GM12878 (cell line): Measurements from ENCODE around the gene ATP2A2. TPM values are rescaled to one million over a fixed set of nuclear protein-coding genes. Genes with fewer than 3 reads are reported as not detected.

Experiments
- ATAC-seq: fragments of 200-7000 bp; cut with Tn5 transposase; 3 replicates; pipeline ENCODE4 v1.9.1; 2020; ENCODE audit warnings: mild to moderate bottlenecking, moderate library complexity
- BruUV-seq: library from RNA; stranded (reverse); fragments of 400-500 nt; replicated peaks from 2 replicates; lab custom pipeline; 2021; lab: Mats Ljungman, UMichigan
- CTCF ChIA-PET: fragments of 300-600 bp; sonication (Branson Sonifier 250); formaldehyde crosslinking; extraction: SDS; loops from one replicate; lab custom pipeline; 2021; ENCODE audit warnings: inconsistent platforms; lab: Yijun Ruan, JAX
- POLR2A ChIA-PET: fragments of 350-600 bp; formaldehyde crosslinking; extraction: SDS; loops from one replicate; lab custom pipeline; 2021; ENCODE audit warnings: inconsistent platforms; lab: Charles Lee
- RAD21 ChIA-PET: fragments of 300-600 bp; sonication (Branson Sonifier 250); formaldehyde crosslinking; loops from one replicate; lab custom pipeline; 2023; ENCODE audit warnings: antibody characterized with exemption; ENCODE audit not compliant: unreplicated experiment; lab: Charles Lee
- SMC1A ChIA-PET: fragments of 300-600 bp; sonication (Branson Sonifier 250); formaldehyde crosslinking; loops from one replicate; lab custom pipeline; 2023; ENCODE audit not compliant: unreplicated experiment, uncharacterized antibody; lab: Charles Lee
- DNase-seq: peaks from one replicate; pipeline ENCODE4 v3.0.0-alpha.2; 2011; ENCODE audit warnings: low read depth, low spot score
- FAIRE-seq: peaks from 3 replicates; lab custom pipeline; 2011; peaks lifted over from hg19 to GRCh38; lab: Jason Lieb, UNC
- H2AFZ ChIP-seq: 2 replicates; pipeline ENCODE4 v1.6.0; 2011; ENCODE audit warnings: low read depth, low read length, control low read depth; ENCODE audit not compliant: control insufficient read depth
- H3K27ac ChIP-seq: 2 replicates; pipeline ENCODE4 v1.5.1; 2011; ENCODE audit warnings: control low read depth; ENCODE audit not compliant: control insufficient read depth, insufficient read depth
- H3K27me3 ChIP-seq, 2 experiments: replicated peaks in 1 of 2; 2 replicates each; pipeline versions ENCODE4 v1.6.0 to v1.6.1; 2011; ENCODE audit warnings: low read length in 1 of 2; ENCODE audit not compliant: control insufficient read depth in 2 of 2, insufficient read depth in 2 of 2
- H3K36me3 ChIP-seq, 2 experiments: 2 replicates each; pipeline ENCODE4 v1.5.1; 2011; ENCODE audit warnings: low read length in 1 of 2; ENCODE audit not compliant: control insufficient read depth in 2 of 2, insufficient read depth in 2 of 2
- H3K4me1 ChIP-seq: 2 replicates; pipeline ENCODE4 v1.6.1; 2011; ENCODE audit warnings: mild to moderate bottlenecking, low read length, moderate library complexity, mixed read lengths; ENCODE audit not compliant: control insufficient read depth, insufficient read depth
- H3K4me2 ChIP-seq: 2 replicates; pipeline ENCODE4 v1.6.0; 2011; ENCODE audit warnings: control low read depth; ENCODE audit not compliant: control insufficient read depth, insufficient read depth
- H3K4me3 ChIP-seq: fragments of 200-600 bp; sonication (generic); 2 replicates; pipeline ENCODE4 v1.5.1; 2016
- H3K79me2 ChIP-seq: 2 replicates; pipeline ENCODE4 v1.6.0; 2011; ENCODE audit warnings: low read length; ENCODE audit not compliant: control insufficient read depth, insufficient read depth
- H3K9ac ChIP-seq: 2 replicates; pipeline ENCODE4 v1.8.0; 2011; ENCODE audit warnings: low read length, control low read depth, mixed read lengths; ENCODE audit not compliant: control insufficient read depth, insufficient read depth
- H3K9me3 ChIP-seq: replicated peaks from 3 replicates; pipeline ENCODE4 v1.5.1; 2011; ENCODE audit warnings: mild to moderate bottlenecking, low read length; ENCODE audit not compliant: control insufficient read depth, insufficient read depth
- H4K20me1 ChIP-seq: 2 replicates; pipeline ENCODE4 v1.6.0; 2011; ENCODE audit not compliant: control insufficient read depth, insufficient read depth
- DPF2 ChIP-seq: fragments of 450-650 bp; IDR thresholded peaks from 2 replicates; pipeline ENCODE4 v1.6.1; 2017; ENCODE audit warnings: mild to moderate bottlenecking
- ESRRA ChIP-seq: IDR thresholded peaks from 2 replicates; pipeline ENCODE4 v1.6.1; 2012; ENCODE audit warnings: mild to moderate bottlenecking, low read length, improper control_type of control experiment
- ETV6 ChIP-seq, 2 experiments: fragments of 450-650 bp in 1 of 2; IDR thresholded peaks in 1 of 2; conservative IDR thresholded peaks in 1 of 2; 2 replicates each; pipeline ENCODE4 v1.6.1; 2014; ENCODE audit warnings: antibody characterized with exemption in 1 of 2, borderline replicate concordance in 1 of 2, low read depth in 1 of 2, mild to moderate bottlenecking in 1 of 2, moderate library complexity in 1 of 2
- FOS ChIP-seq: IDR thresholded peaks from 3 replicates; pipeline ENCODE4 v1.6.1; 2011; ENCODE audit warnings: borderline replicate concordance; ENCODE audit not compliant: insufficient read length; ENCODE audit errors: extremely low read depth
- GATAD2B ChIP-seq: fragments of 450-650 bp; conservative IDR thresholded peaks from 2 replicates; pipeline ENCODE4 v1.6.1; 2017; ENCODE audit warnings: low read depth, mild to moderate bottlenecking, moderate library complexity
- SUZ12 ChIP-seq: fragments of 200-600 bp; sonication (generic); IDR thresholded peaks from one replicate; pipeline ENCODE4 v1.6.1; 2018; ENCODE audit warnings: antibody characterized with exemption, mild to moderate bottlenecking; ENCODE audit not compliant: unreplicated experiment
- TCF12 ChIP-seq: IDR thresholded peaks from 2 replicates; pipeline ENCODE4 v1.6.1; 2011; ENCODE audit warnings: low read depth, mild to moderate bottlenecking, low read length
- USF2 ChIP-seq: IDR thresholded peaks from 2 replicates; pipeline ENCODE4 v1.6.1; 2011; ENCODE audit warnings: low read depth, low read length, improper control_type of control experiment, borderline replicate concordance
- YBX1 ChIP-seq: fragments of 450-650 bp; IDR thresholded peaks from 2 replicates; pipeline ENCODE4 v1.6.1; 2016; ENCODE audit warnings: antibody characterized with exemption
- ZBED1 ChIP-seq: IDR thresholded peaks from 2 replicates; pipeline ENCODE4 v1.6.1; 2016; ENCODE audit warnings: borderline replicate concordance
- ZSCAN29 ChIP-seq: fragments of 450-650 bp; IDR thresholded peaks from 2 replicates; pipeline ENCODE4 v1.6.1; 2017; ENCODE audit warnings: mild to moderate bottlenecking, moderate library complexity
- WGBS: methylation state at CpG from one replicate; pipeline ENCODE4 v1.1.6; 2016; ENCODE audit warnings: low lambda C conversion rate; ENCODE audit not compliant: insufficient replicate concordance, insufficient coverage; ENCODE audit errors: missing lambda C conversion rate; 5-methylcytosine and 5-hydroxymethylcytosine counted together
- in situ Hi-C: fragments of 300-500 bp; cut with MboI; formaldehyde crosslinking; loops from 9 replicates; pipeline ENCODE4 v1.14.3; 2018; ENCODE audit warnings: mixed read lengths
- intact Hi-C: fragments of 100-400 bp; cut with micrococcal nuclease; formaldehyde crosslinking; loops from one replicate; pipeline ENCODE4 v1.14.2; 2022; ENCODE audit not compliant: unreplicated experiment
- polyA plus RNA-seq, 11 experiments: library from polyadenylated mRNA; depleted of rRNA in 4 of 11; unstranded in 6 of 11; stranded (reverse) in 5 of 11; fragments of >200 nt; fragmentation: Nextera tagmentation in 4 of 11; fragmentation: Illumina TruSeq in 1 of 11; extraction: Ambion mirVana in 4 of 11; extraction: Trizol in 1 of 11; gene quantifications; 1 replicate in 1 of 11; 2 replicates in 10 of 11; pipeline versions ENCODE4 v1.2.1 to v1.2.3, GENCODE V29; 2011 to 2016; ENCODE audit warnings: inconsistent platforms in 2 of 11, missing spikeins in 2 of 11, low read depth in 1 of 11
- total RNA-seq, 4 experiments: library from RNA; depleted of rRNA in 3 of 4; stranded (reverse); fragments of >200 nt in 3 of 4; fragmentation: Illumina TruSeq in 1 of 4; extraction: Trizol in 1 of 4; gene quantifications; 2 replicates each; pipeline versions ENCODE4 v1.2.1 to v1.2.3, GENCODE V29; 2013 to 2021
- TF ChIP-seq, protein P1 (sequence below): fragments of 450-650 bp; IDR thresholded peaks from 2 replicates; pipeline ENCODE4 v1.6.1; 2017; ENCODE audit warnings: mild to moderate bottlenecking, moderate library complexity
- TF ChIP-seq, protein P2 (sequence below): fragments of 450-650 bp; IDR thresholded peaks from 2 replicates; pipeline ENCODE4 v1.6.1; 2017; ENCODE audit warnings: borderline replicate concordance

The ATP2A2 gene
- total and polyA plus RNA-seq, 10 of the 15 experiments (the other 5 are each of a cell fraction or from before 2014, with no cell fraction given) = 3.7 to 133 (median 34.4) TPM

DNA sequence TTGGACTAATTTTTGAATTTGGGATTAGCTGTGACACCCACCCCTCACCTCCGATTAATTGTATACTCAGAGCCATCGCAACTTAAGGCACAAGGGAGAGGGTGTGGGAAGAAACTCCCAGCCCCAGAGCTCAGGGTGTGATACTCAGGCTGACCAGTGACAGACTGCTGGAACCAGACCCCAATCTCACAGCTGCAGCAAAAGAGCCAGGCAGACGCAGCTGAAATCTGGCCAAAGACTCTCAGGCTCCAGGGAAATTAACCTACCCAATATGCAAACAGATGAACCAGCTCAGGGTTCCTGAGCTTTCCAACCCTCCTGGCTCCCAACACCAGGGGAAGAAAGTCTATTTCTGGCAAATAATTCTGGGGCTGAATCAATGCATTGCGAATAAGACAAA is 92.0 kb downstream of the ATP2A2 start:
- ChIA-PET RAD21 (interaction anchor here (0.6 to 2.0 kb wide), 3 partner anchors 23 to 77 kb away, joined by 3 to 6 read pairs (median 3); partner anchors contain the start of gene ARPC3), SMC1A (interaction anchor here (0.9 to 1.8 kb wide), 10 partner anchors 14 to 323 kb away, joined by 3 to 8 read pairs (median 4); no protein-coding TSS in a partner anchor), POLR2A (interaction anchor here (1.1 kb wide), 1 partner anchor 58 kb away, joined by 4 read pairs; no protein-coding TSS in a partner anchor), CTCF (interaction anchor here (1.0 to 1.2 kb wide), 3 partner anchors 15 to 58 kb away, joined by 3 to 6 read pairs (median 3); no protein-coding TSS in a partner anchor)
- Histone ChIP-seq H3K4me3 (no peak overlapping the region), H4K20me1 (no peaks in the 10 kb centered on the region), H3K4me2 (no peak overlapping the region), H3K9ac (no peak overlapping the region), H3K79me2 (no peaks in the 10 kb centered on the region), H3K4me1 (peaks cover 21% of the 10 kb centered on the region), H2AFZ (no peak overlapping the region), H3K9me3 (no peaks in the 10 kb centered on the region), H3K27me3 (no peaks in the 10 kb centered on the region), H3K36me3 (peaks cover 22 to 31% of the 10 kb centered on the region in 2 experiments), H3K27ac (no peak overlapping the region)
- TF ChIP-seq YBX1 (no peak), ETV6 (conservative IDR thresholded peaks at IDR 0.05 in 1 of 2, IDR thresholded peaks at IDR 0.05 in 1 of 2; ENCODE audit: borderline replicate concordance in 1 of 2, low read depth in 1 of 2) (no peak), ZBED1 (no peak), FOS (no peak), TCF12 (no peak), USF2 (no peak), ESRRA (no peak), SUZ12 (no peak), ZSCAN29 (no peak), GATAD2B (no peak), DPF2 (no peak)
- TF ChIP-seq, protein P1, sequence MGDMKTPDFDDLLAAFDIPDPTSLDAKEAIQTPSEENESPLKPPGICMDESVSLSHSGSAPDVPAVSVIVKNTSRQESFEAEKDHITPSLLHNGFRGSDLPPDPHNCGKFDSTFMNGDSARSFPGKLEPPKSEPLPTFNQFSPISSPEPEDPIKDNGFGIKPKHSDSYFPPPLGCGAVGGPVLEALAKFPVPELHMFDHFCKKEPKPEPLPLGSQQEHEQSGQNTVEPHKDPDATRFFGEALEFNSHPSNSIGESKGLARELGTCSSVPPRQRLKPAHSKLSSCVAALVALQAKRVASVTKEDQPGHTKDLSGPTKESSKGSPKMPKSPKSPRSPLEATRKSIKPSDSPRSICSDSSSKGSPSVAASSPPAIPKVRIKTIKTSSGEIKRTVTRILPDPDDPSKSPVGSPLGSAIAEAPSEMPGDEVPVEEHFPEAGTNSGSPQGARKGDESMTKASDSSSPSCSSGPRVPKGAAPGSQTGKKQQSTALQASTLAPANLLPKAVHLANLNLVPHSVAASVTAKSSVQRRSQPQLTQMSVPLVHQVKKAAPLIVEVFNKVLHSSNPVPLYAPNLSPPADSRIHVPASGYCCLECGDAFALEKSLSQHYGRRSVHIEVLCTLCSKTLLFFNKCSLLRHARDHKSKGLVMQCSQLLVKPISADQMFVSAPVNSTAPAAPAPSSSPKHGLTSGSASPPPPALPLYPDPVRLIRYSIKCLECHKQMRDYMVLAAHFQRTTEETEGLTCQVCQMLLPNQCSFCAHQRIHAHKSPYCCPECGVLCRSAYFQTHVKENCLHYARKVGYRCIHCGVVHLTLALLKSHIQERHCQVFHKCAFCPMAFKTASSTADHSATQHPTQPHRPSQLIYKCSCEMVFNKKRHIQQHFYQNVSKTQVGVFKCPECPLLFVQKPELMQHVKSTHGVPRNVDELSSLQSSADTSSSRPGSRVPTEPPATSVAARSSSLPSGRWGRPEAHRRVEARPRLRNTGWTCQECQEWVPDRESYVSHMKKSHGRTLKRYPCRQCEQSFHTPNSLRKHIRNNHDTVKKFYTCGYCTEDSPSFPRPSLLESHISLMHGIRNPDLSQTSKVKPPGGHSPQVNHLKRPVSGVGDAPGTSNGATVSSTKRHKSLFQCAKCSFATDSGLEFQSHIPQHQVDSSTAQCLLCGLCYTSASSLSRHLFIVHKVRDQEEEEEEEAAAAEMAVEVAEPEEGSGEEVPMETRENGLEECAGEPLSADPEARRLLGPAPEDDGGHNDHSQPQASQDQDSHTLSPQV = no peak
- TF ChIP-seq, protein P2, sequence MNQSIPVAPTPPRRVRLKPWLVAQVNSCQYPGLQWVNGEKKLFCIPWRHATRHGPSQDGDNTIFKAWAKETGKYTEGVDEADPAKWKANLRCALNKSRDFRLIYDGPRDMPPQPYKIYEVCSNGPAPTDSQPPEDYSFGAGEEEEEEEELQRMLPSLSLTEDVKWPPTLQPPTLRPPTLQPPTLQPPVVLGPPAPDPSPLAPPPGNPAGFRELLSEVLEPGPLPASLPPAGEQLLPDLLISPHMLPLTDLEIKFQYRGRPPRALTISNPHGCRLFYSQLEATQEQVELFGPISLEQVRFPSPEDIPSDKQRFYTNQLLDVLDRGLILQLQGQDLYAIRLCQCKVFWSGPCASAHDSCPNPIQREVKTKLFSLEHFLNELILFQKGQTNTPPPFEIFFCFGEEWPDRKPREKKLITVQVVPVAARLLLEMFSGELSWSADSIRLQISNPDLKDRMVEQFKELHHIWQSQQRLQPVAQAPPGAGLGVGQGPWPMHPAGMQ = no peak
- no peak for ATAC-seq
- in situ Hi-C loops = no loop called here
- no TSS peak for BruUV-seq
- intact Hi-C loops = no loop called here
- no peak for DNase-seq
- FAIRE-seq = no peak
- 91% methylated on average over 4 of the region's 4 CpGs for WGBS
